ENCODE measurements around the gene CD59. TPM values are rescaled to one million over a fixed set of nuclear protein-coding genes. Genes with fewer than 3 reads are reported as not detected.

CD59 gene, protein sequence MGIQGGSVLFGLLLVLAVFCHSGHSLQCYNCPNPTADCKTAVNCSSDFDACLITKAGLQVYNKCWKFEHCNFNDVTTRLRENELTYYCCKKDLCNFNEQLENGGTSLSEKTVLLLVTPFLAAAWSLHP
- 454 TPM for polyA plus RNA-seq (2013, experiment 1 of 2; ENCODE audit: insufficient read length)
- 452 TPM for polyA plus RNA-seq (2013, experiment 2 of 2; ENCODE audit: insufficient read length)

DNA sequence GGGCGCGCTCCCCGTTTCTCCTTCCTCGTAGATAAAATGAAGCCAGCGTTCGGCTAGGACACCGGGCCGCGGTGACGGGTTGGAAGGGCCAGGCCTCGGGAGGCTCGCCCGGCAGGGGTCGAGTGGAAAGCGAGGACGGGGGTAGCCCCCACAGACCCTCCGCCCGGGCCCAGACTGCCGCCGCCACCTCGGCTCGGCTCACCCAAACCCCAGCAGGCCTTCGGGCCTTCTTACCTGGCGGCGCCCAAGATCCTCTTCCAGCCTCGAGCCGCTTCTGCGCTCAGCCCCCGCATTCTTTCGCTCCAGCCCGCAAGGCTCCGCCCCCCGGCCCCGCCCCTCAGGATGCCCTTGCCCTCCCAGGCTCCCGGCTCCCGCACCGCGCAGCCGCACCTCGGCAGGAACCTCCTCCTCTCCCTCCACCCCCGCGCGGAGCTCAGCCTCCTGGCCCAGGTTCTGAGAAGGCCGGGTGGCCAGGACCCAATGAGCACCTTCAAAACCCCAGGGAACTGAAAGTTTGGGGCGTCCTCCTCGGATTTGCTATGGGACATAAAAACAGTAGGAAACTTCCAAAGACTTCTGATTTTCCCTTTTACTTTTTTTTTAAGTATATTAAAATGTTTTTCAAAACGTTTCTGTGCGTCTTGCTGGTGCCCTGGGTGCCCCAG lies at the start of gene CD59:
CD59 (minus strand) TSS at position 276 of the 665 bp plus-strand sequence. CDS start 13,978 bp downstream, outside the sequence.
- peak; percentile 89 for DNase-seq

DNA sequence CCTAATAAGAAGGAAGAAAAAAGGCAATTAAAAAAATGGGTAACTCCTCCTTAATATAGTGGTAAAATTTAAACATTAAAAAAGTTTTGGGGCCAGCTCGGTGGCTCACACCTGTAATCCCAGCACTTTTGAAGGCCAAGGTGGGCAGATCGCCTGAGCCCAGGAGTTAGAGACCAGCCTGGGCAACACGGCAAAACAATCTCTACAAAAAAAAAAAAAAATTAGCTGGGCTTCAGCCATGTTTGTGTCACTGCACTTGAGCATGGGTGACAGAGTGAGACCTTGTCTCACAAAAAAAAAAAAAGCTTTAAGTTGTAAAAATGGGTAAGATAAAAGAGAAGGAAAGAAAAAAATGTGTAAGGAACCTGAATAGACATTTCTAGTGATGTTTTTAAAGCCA lies 49.4 kb upstream of the CD59 start:
- no peak for DNase-seq

DNA sequence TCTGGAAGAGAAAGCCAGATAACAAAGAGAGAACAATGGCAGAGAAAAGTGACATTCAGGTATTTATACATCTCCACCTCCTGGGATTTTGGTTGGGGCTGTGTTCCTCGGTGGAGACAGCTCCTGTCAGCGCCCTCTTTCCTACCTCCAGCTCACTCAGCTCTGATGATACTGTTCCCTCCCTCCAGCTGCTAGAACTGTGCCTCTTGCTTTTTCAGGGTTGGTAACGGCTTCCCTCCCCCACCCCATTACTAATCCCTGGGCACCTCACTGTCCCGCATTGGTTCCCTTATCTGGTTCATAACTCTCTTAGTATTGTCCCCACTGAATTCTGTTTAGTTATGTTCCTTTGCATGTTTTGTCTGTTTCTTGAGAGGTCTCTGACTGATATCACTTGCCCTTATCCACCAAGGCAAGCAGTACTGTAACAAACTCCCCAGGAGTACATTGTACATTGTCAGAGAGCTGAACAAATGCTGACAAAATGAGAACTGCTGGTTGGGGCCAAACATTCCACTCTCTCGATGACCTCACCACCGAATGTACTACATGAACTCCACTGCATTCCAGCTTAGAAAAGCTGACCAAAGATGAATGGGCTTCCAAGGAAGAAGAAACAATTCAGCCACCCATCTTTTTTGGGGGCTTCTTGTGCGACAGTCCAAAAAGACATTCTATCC lies 43.8 kb upstream of the CD59 start:
- peak; percentile 83 for DNase-seq

DNA sequence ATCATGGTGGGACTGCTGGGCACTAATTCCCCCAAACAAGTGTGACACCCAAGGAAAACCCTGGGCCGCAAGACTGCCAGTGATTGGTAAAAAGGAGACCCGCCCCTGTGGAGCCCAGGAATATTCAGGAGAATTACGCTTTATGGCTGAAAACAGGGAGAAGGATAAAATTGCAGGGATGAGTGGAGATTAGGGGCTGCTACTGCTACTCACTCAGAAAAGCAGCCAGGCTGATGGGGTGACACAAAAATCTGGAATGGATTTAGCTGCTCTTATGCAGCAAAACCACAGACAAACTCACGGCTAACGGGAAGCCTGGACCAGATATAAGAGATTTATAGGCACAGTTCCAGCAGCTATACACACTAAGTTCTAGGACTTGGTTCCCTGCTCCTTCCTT lies 42.5 kb upstream of the CD59 start:
- DNase-seq: peak; percentile 94

DNA sequence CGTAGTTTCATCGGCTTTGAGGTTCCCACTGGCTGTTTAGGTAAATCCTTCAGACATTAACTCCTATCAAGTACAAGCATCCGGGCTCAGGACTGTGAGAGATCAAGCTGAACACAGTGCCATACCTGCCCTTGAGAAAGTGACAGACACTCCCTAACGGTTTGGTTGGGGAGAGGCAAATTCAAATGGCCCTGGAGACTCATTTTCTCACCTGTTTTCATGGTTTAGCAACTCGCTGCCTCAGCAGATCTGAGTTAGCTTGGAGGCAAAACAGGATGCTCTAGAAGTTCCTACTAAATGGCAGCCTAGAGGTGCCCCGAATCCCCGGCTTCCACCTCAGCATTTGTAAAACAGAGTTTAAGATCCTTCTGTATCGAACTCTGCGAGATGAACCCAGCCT lies 41.7 kb upstream of the CD59 start:
- no peak for DNase-seq

DNA sequence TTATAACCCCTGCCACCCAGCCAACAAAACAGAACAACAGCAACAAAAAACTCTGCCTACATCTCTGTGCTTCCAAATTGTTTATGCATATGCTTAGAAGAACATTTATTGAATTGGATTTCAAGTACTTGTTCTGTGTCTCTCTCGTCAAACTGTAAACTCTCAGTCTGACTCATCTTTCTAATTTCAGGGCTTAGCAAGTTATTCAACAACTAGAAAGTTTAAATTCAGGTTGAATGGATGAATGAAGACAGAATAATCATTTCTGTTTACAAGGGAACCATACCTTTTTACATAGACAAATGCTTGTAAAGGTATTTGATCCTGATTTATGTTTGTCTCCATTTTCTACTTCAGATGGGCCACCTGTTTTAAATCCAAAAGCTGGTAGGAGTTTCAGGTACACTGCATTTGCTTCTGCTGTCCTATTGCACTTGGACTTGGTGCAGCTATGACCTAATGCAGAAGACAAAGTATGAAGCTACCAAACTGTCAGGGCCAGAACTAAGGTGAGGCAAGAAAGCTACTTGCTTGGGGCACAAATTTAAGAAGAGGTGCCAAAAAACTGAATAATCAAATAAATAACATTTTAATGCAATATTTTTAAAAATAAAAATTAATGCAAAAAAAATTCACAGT lies 39.7 kb upstream of the CD59 start:
- no peak for DNase-seq

DNA sequence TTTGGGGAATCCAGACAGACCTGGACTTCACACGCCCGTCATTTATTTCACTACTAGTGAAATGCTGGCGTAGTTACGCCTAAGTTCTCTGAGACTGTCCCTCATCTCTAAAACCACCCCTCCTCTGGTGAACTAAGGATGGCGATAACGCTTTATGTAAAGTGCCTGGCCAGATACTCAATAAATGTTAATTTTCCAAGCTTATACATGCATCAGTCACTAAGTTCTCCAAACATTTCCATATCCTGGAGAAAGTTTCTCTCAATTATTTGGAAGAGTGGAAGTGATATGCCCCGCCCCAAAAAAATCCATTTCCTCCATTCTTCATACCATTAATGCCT lies 39.2 kb upstream of the CD59 start:
- no peak for DNase-seq

DNA sequence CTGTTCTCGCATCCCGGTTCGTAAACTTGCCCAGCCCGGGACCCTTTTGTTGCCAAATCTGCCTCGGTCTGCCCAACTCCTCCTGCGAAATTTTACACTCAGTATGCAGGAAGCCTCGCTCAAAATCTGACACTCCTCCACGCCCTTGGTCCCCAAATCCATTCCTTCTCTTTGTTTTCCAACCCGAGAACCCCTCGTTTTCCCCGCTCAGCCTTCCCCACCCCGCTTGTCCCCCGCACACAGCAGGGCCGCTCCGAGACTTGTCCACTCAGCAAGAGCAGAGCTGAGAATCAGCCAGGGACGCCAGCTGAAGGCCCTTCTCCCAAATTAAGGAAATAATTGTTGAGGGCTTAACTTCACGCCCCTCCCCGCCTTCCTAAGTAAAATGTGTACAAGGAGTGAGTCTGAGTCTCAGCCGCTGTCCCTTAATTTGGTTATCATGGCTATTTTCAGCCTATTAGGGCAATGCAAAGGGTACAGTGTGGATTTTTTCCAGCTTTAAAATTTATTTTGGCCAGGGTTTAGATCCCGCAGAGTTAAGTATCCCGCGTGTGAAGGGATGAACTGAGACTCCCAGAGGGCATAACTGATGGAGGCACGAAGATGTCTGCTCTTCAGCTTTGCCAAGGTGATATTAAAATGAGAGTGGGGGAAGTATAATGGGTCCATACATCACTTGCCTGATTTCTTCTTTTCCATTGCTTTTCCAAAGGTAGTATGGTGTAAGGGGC lies 38.7 kb upstream of the CD59 start:
- no peak for DNase-seq

DNA sequence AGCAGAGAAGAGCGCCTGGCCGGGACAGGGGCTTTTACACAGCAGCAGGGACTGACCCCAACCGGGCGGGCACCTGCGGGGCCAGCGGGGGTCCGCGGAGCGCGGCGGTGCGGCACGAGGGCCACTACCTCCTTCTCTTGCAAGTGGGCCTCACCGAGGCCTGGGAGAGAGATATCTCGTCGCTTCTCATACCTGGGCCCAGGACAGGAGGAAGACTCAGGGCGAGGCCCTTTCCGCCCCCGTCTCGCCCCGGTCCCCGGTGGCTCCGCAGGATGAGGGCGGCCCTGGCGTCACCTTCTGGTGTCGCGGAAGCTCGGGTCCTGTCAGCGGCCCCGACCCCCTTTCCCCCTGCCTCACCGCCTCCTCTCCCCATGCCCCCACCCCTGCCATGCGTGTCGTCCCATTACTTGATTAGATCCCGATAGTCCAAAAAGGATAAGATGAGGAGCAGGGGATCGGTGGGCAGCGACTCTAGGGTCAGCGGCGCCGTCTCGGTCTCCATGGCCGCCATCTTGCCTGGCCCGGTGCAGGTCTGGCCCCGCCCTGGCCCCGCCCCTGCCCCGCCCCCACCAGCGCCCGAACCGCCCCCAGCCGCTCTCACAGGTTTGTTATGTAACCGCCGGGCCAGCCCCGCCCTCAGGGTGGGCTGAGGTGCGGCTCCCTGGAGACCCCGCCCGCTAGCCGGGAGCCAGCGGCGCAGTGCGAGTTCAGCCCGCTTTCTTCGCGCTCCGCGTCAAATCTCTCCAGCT lies 37.9 kb upstream of the CD59 start, which contains the start of gene FBXO3:
FBXO3 (minus strand) TSS at position 534 of the 749 bp plus-strand sequence; CDS start at position 511, 23 bp downstream.
- peak; percentile 88 for DNase-seq

DNA sequence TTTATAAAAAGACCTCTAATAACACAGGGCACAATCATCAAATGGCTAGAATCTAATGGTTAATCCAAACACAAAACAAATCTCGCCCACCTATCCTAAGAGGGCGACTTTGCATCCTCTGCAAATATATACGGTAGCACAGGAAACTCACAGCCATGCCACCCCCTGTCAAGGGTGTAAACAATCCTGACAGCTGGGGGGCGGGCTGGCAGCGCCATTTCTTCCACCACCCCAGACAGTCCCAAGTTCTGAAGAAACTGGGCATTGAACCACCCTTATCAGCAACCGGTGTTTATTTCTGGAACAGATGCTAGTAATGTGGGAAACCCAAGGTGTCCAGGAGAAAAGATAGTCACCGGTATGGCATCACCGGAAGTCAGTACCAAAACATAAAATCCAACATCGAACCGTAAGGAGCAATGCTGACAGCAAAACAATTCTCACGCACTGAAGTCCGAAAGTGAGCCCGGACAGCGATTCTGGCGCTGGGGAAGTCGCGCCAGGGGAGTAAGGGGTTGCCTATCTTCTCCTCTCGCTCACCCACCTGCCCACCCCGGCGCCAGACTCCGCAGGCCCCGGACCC lies 37.3 kb upstream of the CD59 start:
- DNase-seq: no peak

DNA sequence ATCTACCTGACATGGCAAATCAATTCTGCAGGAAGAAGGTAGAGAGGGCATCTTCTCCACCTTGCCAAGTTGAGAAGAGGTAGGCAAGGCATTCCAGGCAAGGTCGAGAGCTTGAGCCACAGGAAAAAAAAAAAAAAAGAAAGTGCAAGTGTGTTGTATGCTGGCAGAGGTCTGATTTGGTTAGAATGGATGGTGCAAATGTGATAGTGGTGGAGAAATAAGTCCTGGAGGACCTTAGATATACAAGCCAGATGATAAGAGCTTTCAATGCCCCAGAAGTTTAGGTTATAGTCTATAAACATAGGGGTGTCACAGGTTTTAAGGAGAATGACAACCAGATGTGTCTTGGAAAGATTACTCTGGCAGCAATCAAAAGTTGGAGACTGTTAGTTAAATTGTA lies 36.6 kb upstream of the CD59 start:
- DNase-seq: no peak

DNA sequence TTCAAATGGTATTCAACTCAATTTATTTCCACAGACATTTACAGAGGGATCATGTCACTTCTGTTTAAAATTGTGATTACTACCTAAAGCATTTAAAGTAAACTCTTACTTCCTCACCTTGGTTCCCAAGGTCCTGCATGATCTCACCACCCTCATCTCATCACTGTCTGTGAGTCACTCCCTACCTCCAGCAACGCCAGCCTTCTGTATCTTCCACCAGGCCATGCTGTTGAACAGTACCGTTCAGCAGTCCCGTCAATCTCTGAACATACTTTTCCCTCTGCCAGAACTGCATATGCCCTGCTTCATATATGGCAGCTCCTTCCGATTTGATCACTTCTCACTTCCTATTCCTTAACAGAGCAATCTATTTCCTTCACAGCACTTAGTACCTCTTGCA lies 36.1 kb upstream of the CD59 start:
- no peak for DNase-seq

DNA sequence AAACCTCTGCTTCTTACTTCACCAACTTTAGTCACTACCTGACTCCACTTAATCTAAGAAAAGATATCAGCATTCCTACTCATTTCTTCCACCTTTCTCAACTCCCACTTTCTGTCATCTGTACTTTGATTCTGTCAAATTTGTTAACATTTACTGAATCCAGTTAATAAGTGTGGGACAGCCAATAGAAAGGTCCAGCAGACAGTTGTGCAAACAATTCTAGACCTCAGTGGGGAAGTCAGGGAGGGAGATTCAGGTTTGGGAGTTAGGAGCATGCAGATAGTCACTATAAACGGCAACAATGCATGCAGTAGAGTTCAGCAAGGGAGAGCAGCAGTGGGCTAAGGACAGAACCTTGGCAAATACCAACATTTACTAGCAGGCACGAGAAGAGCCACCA lies 34.0 kb upstream of the CD59 start:
- no peak for DNase-seq

DNA sequence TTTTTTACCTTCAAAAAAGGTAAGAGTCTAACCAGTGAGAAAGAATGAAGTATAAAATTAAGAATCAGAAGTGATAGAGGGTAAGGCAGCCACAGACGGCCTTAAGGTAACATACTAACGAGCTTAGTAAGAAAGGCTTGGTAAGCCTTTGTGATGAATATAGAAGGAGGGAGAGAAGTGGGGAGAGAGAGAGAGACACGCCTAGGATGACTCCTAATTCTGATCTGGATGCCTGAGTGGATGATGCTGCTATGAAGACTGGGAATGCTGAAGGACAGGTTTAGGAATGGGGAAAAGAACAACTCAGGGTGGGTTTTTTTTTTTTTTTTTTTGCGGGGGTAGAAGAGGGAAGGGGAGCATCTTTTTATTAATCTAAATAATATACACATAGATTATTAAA lies 33.3 kb upstream of the CD59 start:
- no peak for DNase-seq

DNA sequence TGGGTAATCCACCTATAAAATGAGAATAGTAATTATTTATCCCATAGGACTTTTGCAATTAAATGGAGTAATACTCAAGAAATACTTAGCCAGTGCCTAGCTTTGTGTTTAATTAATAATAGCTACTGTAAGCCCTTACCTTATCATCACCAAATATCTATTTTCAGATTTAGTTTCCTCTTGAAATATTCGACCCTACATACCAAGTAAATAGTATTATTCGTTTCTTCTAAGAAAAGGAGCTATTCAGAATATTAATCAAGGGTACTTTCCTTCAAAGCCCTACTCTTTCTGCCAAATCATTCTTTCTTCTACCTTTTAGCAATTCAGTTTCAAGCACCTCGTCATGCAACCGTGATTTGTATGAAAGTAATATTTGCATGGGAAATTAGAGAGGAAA lies 31.4 kb upstream of the CD59 start:
- DNase-seq: no peak

DNA sequence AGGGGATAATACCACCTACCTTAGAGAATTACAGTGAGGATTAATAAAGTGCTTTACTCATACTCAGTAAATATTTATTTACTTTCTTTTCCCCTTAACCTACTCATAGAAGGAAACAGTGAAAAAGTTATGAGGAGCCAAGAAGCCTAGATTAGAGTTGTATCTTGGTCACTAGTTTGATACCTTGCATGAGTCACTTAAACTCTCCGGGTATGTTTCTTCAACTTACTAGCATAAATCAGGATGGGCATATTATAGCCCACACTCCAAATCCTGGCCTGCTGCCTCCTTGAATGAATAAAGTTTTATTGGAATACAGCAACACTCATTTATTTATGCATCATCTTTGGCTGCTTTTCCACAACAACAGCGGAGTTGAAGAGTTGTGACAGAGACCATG lies 29.9 kb upstream of the CD59 start:
- no peak for DNase-seq

DNA sequence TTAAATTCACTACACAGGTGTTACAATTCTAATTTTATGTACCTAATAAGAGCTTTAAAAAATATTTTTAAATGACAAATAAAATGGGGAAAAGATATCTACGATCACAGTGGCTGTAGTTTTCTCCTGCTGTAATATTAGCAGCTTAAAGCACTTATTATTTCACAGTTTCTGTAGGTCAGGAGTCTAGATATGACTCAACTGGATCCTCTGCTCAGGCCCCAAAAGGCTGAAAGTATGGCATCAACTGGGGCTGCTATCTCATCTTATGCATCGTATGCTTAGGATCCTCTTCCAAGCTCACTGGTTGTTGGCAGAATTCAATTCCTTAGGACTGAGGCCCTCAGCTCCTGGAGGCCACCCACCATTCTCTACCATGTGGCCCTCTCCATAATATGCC lies 25.2 kb upstream of the CD59 start:
- no peak for DNase-seq

DNA sequence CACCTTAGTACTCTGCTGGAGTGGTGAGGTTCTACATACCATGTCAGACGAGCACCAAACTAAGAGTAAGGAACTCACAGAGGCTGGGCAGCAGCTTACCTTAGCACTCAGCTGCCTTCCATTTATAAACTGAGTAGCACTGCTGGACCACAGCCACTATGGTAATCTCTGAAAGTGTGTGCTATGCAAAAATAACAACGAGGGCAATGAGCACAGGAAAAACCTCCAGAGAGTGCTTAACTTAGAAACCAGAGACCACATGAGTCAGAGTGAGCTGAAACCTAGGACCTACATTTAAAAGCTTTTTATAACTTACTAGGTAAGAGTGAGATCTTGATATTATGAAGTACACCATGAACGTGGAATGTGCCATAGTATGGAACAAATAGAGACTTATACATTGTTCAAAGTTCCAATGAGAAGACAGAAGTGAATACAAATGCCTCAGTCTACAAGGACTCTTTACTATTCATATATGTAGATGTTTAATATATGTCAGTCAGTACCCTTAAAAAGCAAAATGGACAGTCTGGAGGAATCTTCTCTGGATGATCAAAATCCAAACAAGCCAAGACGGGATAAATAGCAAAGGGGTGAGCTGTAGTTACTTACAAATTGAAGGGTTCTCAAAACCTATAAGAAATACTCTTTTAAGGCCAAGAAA lies 17.2 kb upstream of the CD59 start:
- DNase-seq: peak; percentile 43

DNA sequence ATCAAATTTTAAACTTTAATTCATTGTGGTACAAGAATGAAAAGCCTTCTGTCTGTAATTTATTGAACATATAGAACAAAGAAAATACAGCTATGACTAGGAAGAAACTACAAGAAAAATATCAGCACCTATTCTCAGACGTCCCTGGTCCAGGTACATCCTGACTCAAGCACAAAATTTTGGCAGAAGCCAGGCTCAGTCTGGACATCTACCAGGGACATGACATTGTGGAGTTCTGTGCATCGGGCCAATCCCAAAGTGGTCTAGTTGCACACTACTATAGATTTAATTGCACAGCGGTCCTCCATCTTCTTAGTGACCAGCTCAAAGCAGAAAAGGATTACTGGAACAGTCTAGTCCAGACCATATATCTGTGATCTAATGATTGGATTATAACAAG lies 15.7 kb upstream of the CD59 start:
- no peak for DNase-seq

DNA sequence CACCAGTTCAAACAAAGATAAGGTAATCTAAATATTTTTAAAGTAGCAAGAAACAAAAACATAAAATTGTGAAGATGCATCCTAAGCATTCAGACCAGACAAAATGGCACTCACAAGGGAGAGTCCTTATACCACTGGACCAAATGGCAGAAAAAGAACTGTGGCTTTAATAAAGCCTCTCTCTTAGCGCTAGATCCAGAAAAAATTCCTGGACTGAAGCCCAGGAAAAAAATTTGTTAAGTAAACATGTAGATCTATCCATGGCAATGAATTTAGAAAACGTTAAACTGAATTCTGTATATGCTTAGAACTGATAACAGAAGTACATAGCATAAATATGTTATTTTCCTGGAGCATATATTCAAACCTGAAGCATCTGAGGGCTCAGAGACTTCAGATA lies 11.8 kb upstream of the CD59 start:
- peak; percentile 47 for DNase-seq

DNA sequence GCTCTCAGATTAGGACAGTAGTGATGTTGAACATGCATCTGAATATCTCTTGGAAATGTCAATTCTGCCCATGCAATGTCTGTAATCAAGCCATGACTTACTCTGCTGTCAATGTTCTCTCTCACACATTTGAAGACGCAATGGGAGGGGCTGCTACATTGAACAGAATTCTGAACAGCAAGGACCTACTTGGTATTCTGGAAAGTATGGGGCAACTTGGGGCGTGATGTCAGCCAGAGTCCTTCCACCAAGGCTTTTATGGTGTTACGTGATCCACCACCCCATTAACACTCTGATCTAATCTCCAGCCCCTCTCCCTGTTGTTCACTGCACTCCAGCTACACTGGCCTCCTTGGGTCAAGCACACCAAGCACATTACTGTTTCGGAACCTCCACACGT lies 7.1 kb upstream of the CD59 start:
- DNase-seq: no peak

Data from fibroblast of skin of abdomen (primary cell).